ENCODE results near the gene SPINK9.

SPINK9 gene

GRCh38 chr5:148343046-148343407 is 7.7 kb downstream of the SPINK9 start:
- H3K4me3 ChIP-seq (ENCODE audit: low read depth, low read length): no peak overlapping the region
- no peak for TF ChIP-seq CTCF (IDR thresholded peaks at IDR 0.05; ENCODE audit: low read depth, low read length)

- no peak for TF ChIP-seq CTCF (IDR thresholded peaks at IDR 0.05; ENCODE audit: low read depth, low read length)
- H3K4me3 ChIP-seq (ENCODE audit: low read depth, low read length): no peak overlapping the region
Observed at GRCh38 chr5:148343603-148344487, 8.5 kb downstream of the SPINK9 start.

GRCh38 chr5:148347706-148348105 is 12.3 kb downstream of the SPINK9 start:
- no peak for TF ChIP-seq CTCF (IDR thresholded peaks at IDR 0.05; ENCODE audit: low read depth, low read length)
- H3K4me3 ChIP-seq (ENCODE audit: low read depth, low read length): no peak overlapping the region

- no peak overlapping the region for H3K4me3 ChIP-seq (ENCODE audit: low read depth, low read length)
- TF ChIP-seq CTCF (IDR thresholded peaks at IDR 0.05; ENCODE audit: low read depth, low read length): no peak
Observed at GRCh38 chr5:148352696-148353095, 17.3 kb downstream of the SPINK9 start.

GRCh38 chr5:148353634-148354033 is 18.3 kb downstream of the SPINK9 start:
- no peak for TF ChIP-seq CTCF (IDR thresholded peaks at IDR 0.05; ENCODE audit: low read depth, low read length)
- H3K4me3 ChIP-seq (ENCODE audit: low read depth, low read length): no peak overlapping the region

- no peak for TF ChIP-seq CTCF (IDR thresholded peaks at IDR 0.05; ENCODE audit: low read depth, low read length)
- no peak overlapping the region for H3K4me3 ChIP-seq (ENCODE audit: low read depth, low read length)
Observed at GRCh38 chr5:148364343-148364742, 29.0 kb downstream of the SPINK9 start.

- no peak overlapping the region for H3K4me3 ChIP-seq (ENCODE audit: low read depth, low read length)
- no peak for TF ChIP-seq CTCF (IDR thresholded peaks at IDR 0.05; ENCODE audit: low read depth, low read length)
Observed at GRCh38 chr5:148368299-148368698, 32.9 kb downstream of the SPINK9 start.
